T follicular helper cell (primary cell): Measurements from ENCODE around the gene SLFNL1.

ENCODE experiments used
- DNase-seq: peaks from one replicate; pipeline ENCODE4 v3.0.0-alpha.2; 2020; ENCODE audit warnings: low read depth

Gene SLFNL1

GRCh38 chr1:40986328-40986783, 35.2 kb downstream of the SLFNL1 start:
- DNase-seq = no peak

DNA sequence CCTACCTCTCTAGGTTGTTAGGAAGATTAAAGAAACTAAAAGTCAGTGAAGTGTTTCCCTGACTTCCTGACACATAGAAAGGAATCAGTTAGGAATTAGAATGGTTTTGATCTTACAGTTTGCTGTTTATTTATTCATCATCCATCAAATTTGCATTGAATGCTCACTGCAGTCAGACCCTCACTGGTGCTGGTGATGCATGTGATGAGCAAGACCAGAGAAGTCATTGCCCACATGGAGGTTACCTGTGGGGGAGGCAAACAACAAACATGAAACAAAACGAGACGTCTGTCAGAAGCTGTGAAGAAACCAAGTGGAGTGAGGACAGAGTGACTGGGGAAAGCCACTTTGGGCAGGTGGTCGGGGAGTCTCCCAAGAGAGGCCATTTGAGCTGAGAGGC, 35.6 kb downstream of the SLFNL1 start:
- no peak for DNase-seq

DNA sequence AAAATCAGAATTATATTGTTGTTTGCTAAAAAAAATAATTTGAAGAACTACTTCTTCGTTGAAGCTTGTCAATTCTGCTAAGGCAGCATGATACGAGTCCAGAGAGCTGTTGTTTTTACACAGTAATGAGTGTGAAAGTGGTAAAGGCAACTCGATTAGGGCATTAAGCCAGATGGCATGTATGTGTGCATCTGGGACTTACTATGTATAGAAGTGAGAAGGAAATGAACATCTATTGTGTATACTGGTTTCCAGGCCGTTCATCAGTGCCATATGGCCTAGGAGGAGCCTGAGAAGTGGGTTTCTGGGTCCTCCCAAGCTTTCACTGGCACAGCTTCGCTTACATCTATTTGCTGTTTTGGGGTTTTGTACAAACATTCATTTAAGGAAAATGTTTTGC, 36.4 kb downstream of the SLFNL1 start:
- DNase-seq = no peak

- no peak for DNase-seq
Measured at GRCh38 chr1:40984531-40984930, 37.0 kb downstream of the SLFNL1 start.

- no peak for DNase-seq
Measured at GRCh38 chr1:40984066-40984465, 37.5 kb downstream of the SLFNL1 start.

- no peak for DNase-seq
Measured at GRCh38 chr1:40983286-40983685, 38.2 kb downstream of the SLFNL1 start.

- no peak for DNase-seq
Measured at GRCh38 chr1:40982721-40983120, 38.8 kb downstream of the SLFNL1 start.

GRCh38 chr1:40981691-40982448, 39.7 kb downstream of the SLFNL1 start:
- DNase-seq = no peak

DNA sequence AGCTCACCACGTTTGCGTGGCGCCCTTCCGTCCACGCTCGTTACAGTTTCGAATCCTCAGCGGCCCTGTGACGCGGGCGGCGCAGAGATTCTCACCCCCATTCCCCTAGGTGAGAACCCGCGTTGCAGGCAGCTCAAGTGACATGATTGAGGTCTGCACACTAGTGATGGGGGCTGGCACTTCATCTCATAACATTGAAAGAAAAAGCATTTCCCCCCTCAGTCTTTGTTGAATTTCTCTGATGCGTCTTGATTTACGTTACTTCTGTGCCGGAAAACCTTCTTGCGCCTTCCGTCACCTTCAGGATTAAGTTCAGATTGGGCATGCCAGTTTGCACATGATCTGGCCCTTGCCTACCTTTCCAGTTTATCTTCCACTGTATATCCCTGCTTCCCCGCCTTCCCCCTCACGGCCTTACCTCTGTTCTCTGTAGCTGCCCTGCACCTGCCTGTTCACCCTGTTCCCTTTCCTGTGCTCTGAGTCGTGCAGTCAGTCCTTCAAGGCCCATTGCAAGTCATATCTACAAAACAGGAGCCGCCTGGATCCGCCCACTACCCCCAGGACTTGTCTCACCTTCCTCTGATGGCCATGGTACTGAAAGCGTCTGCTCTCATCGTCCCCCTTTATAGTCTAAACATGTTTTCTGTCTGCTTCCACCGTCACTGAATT, 40.9 kb downstream of the SLFNL1 start:
- peak; percentile 25 for DNase-seq

DNA sequence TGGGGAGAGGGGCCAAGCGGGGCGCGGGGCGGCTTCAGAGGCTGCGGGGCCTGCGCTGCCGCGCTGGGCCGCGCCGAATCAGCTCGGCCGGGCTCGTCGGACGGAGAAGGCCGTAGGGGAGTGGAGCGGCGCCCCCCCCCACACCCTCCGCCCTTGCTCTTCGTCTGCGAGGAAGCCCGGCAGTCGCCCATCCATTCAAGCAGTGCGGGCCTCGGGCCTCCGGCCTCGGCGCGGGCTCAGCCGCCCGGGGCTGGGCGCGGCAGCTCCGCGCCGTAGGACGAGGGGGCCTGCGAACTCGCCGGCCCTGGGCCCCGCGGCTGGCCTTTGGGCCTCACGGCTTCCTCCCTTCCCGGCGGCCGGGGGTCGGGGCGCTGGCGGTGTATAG, 41.5 kb downstream of the SLFNL1 start:
- no peak for DNase-seq

- peak; percentile 91 for DNase-seq
Measured at GRCh38 chr1:40979241-40980067, 42.1 kb downstream of the SLFNL1 start, which contains the start of gene CTPS1. TSS of gene CTPS1 (plus strand) at chr1:40979696. CDS start at chr1:40983291, 3,595 bp downstream.

DNA sequence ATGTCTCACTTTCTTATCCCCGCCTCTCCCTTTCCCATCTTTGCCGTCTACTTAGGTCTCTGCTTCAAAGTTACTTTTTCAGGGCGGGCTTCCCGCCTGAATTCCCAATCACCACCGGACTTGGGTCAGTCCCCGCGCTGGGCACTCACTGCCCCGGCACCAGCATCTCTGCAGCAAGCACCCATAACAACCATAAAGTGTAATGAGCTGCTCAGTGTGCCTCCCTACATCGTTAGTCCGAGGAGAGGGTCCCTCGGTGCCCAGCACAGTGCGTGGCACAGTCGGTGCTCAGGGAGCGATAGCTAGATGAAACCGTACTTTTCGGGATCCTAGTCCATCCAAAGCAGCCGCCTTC, 42.7 kb downstream of the SLFNL1 start:
- no peak for DNase-seq

- no peak for DNase-seq
Measured at GRCh38 chr1:40977716-40978115, 43.8 kb downstream of the SLFNL1 start.

DNA sequence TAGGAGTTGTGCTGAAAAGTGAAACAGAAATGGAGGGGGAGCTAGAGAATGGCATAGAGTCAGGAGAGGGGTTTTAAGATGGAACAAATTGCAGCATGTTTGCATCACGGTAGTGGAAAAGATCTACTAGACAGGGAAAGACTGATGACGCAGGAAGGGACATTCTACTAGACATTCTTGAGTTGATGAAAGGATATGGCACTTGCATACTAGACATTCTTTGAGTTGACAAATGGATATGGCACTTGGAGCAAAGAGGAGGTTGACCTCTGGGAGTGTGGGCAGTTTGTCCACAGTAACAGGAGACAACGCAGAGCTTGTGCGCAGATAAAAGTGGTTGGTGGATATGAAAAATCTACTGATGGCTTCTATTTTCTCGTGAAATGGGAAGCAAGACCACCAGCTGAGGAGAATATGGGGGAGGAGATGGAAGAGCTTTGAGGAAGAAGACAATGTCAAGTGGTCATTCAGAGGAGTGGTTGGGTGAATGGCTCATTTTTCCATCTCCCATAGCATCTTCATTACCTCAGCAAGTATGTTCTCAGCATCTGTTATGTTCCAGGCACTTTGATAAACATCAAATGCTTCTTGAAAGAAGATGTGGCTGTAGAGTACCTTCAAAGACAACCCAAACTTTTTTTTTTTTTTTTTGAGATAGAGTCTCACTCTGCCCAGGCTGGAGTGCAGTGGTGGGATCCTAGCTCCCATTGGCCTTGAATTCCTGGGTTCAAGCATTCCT, 44.4 kb downstream of the SLFNL1 start:
- DNase-seq = no peak

DNA sequence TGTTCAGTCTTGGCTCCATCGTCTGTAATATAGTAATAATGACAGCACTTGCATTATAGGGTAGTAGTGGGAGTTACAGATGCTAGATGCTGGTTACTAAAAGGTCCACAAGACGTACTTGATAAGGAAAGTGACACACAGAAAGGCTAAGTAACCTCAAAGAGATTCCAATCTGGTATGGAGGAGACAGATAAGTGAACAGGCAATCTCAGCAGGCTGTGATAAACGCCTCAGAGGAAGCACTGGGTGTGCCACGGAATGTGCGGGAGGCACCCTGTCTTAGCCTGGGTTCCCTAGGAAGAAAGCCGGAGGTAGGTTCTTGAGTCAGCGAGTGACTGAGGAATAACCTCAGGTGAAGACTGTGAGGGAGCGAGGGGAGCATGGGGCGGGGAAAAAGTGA, 46.6 kb downstream of the SLFNL1 start:
- DNase-seq = no peak

GRCh38 chr1:40973912-40974311, 47.6 kb downstream of the SLFNL1 start:
- DNase-seq = no peak

DNA sequence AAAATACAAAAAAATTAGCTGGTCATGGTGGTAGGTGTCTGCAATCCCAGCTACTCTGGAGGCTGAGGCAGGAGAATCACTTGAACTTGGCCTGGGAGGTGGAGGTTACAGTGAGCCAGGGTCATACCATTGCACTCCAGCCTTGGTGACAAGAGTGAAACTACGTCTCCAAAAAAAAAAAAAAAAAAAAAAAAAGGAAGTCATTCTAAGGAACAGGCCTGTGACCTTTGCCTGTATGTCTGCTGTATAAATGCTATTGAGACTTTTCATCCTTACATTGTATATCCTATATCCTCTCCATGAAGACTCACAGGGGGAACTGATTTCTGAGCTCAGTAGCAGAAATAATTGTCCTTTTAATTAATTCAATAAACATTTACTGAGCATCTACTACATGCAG, 49.6 kb downstream of the SLFNL1 start:
- no peak for DNase-seq

GRCh38 chr1:40969445-40969844, 52.1 kb downstream of the SLFNL1 start:
- DNase-seq = no peak

GRCh38 chr1:40966417-40966816, 55.1 kb downstream of the SLFNL1 start:
- no peak for DNase-seq
